C1 segment of cervical spinal cord (tissue), 14 donors: ENCODE data around the gene KIFBP.
A peak's percentile ranks its signal among the peaks of the same experiment; 100 is the strongest.

ENCODE experiments used
- DNase-seq, 14 donors: peaks; one replicate each; lab custom pipeline; 2025; lab: John Stamatoyannopoulos, UW

Gene KIFBP

DNA sequence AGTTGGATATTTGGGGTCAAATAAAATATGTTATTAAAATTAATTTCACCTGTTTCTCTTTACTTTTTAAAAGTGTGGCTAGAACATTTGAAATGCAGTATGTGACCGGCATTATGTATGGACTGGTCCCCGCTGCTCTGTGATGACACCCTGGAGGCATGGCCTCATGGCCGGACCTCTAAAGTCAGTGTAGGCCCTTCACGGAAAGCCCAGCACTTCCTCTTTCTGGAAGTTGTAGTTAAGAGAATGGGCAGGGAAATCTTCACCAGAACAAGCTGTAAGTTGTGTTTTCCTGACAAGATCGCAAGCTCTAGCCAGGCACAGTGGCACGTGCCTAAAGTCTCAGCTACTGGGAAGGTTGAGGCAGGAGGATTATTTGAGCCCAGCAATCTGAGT lies 61.0 kb downstream of the KIFBP start:
- peak in 3 of 14 donors; percentile 13 to 18 (median 17) for DNase-seq

- peak in 7 of 14 donors; percentile 4 to 32 (median 14) for DNase-seq
These were observed 62.7 kb downstream of the KIFBP start for GRCh38 chr10:69051303-69051702.

- DNase-seq, result peak in 6 of 14 donors; percentile 3 to 23 (median 8)
These were observed 63.3 kb downstream of the KIFBP start for GRCh38 chr10:69051710-69052487.

DNA sequence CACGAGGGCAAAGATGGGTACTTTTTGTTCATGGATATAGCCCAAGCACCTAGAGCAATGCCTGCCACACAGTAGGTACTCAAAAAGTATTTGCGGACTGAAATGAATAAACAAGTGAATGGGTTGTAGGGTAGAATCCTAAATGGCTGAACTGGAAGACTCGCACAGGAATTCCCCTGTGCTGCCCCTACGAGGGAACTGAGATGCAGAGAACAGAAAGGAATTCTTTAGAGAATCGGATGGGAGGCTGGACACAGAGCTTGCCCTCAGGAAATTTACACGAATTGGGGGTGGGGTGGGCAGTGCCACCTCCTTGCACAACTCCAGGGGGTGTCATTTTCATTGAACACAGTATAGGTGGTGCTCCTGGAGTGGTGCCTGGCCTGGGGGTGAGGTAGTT lies 64.1 kb downstream of the KIFBP start:
- no peak for DNase-seq

DNA sequence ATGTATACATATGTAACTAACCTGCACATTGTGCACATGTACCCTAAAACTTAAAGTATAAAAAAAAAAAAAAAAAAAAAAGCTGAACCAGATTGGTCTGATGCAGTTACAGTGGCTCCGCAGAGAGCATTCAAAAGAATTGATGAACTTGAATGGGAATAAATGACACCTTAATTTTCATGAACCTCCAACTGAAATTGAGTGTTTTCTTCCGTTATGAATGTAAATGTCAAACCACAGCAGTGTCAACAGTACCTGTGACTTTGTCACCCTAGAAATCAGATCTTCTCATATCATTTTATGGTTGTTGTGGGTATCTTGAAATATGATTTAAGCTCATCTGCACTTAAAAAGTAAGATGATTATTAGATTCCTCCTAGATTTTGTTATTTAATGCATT lies 66.6 kb downstream of the KIFBP start:
- no peak for DNase-seq

GRCh38 chr10:69056129-69056528 lies 67.5 kb downstream of the KIFBP start:
- peak in 5 of 14 donors; percentile 11 to 37 (median 22) for DNase-seq

DNA sequence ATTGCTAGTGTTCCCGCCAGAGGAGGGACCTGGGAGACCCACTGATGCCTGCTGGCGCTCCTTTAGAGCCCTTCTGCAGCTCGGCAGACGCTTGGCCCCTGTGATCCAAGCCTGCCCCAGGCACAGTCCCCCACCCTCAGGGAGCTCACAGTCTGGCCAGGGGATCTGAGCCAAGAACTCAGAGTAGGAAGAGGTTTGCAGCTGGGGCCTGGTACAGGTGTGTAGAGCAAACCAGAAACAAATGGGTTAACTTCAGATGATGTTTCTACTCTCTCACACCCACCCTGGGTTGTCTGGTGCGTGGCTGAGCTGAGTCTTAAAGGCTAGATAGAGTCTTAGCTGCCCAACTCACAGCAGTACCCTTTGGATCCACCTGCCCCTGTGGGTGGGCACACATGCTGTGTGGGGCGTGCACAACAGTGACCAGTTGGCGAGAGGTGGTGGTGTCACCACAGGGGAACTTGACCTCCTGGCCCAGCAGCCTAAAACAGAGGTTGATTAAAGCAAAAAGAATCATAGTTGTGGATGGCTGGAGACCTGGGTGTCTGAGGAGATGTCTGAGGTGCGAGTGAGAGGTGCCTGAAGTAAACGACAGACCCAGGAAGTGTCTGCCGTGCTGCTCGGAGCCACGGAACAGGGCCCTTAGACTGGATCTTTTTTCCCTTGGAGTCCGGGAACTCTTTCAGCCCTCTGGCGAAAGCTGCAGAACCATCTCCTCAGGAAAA lies 68.1 kb downstream of the KIFBP start:
- DNase-seq, result no peak

DNA sequence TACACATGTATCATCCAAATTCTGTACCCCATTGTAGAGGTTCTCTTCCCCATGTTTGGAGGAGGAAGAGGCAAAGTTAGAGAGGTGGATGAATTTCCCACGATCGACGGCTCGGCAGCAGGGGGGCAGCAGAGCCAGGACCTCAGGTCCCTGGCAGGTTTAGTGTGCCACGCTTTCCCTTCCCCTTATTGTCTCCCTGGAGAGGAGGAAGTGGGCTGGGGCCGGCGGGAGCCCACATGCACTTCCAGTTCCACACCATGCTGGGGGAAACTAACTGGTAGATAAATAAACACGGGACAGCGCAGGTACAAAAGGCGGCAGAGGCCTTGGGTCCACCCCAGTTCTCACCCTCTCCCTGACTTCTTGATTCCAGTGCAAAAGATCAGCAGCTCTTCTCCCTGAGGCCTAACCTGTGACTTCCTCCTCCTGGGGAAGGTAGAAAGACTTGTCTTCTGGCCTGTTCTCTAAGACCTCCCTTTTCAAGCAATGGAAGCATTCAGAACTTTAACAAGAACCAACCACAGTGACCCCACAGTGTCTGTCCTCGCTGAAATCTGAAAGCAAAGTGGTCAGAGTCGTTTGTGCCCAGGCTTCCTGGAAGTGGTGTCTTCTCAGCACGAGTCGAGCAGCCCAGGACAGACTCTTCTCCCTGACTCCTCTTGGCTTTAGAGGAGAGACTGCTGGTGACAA lies 68.8 kb downstream of the KIFBP start:
- DNase-seq, result peak in 9 of 14 donors; percentile 9 to 50 (median 39)

DNA sequence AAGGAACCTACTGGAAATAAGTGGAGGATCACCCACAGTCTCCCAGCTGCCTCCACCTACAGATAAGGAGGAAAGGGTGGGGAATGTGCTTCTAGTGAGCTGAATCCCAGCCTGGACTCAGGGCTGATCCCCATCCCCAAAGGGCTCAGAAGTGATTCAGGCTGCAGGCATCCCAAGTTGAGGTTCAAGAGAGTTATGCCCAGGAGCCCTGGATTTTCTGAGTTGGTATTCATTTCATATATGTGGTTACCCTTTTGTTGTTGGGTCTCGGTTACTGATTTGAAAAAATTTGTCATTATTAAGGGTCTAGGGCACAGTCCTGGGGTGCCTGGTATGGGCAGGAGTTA lies 69.3 kb downstream of the KIFBP start:
- no peak for DNase-seq

DNA sequence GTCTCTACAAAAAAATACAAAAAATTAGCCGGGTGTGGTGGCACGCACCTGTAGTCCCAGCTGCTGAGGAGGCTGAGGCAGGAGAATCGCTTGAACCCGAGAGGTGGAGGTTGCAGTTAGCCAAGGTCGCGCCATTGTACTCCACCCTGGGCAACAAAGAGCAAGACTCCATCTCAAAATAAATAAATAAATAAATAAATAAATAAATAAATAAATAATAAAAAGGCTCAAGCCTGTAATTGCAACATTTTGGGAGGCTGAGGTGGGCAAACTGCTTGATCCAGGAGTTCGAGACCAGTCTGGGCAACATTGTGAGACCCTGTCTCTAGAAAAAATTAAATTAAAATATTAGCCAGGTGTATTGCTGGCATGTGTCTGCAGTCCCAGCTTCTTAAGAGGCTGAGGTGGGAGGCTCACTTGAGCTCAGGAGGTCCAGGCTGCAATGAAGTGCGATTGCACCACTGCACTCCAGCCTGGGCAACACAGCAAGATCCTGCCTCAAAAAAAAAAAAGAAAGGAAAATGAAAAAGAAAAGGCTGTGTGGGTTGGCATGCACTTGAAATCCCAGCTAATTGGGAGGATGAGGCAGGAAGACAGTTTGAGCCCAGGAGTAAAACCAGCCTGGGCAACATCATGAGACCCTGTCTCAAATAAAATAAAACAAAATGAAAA lies 71.7 kb downstream of the KIFBP start:
- no peak for DNase-seq

DNA sequence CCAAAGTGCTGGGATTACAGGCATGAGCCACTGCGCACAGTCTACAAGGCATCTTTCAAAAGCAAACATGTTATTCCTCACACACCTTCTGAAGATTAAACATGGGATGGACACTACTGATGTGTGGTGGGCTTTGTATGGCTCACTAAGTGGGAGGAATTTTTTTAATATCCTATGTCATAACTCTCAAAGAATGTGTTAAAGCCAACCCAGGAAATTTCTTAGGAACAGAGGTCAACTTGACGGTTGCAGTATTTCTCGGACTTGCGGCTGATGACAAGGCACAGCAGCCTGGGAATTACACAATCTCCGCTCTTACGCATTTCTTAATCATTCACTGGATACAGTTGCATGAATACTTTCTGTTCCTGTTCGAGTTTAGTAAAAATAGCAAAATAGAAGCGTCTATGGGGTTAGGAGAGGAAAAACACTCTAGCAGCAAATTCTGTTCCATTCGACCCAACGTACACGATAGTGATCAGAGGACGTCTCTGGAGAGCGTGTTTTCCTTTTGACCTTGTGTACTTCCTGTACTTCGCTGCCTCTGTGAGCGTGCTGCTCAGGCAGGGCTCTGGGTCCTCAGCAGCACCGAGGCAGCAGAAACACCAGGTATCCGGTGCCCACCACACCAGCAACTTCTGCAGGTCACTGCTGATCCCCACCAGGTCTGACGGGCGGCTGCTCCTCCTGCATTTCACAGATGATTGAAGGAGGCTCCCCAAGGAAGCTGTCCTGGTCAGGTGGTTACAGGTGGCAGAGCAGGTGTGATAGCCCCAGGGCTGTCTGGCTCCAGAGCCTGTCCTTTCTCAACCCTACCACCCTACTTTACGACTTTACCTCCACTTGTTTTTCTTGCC lies 72.9 kb downstream of the KIFBP start:
- DNase-seq, result peak in 6 of 14 donors; percentile 12 to 52 (median 30)

DNA sequence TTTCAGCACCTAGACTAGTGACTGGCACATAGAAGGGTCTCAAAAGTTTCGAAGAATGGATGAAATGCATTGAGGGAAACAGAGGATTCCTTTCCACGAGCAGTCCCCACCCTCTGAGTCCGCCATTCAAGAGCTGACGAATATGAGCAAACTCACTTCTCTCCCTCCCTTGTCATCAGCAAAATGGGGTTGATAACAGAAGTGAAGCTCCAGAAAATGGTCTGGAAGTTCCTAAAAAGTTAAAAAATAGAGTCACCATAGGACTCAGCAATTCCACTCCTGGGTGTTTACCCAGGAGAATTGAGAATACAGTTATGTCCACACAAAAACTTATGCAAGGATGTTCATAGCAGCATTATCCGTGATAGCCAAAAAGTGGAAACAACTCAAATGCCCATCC lies 74.3 kb downstream of the KIFBP start:
- DNase-seq, result no peak

DNA sequence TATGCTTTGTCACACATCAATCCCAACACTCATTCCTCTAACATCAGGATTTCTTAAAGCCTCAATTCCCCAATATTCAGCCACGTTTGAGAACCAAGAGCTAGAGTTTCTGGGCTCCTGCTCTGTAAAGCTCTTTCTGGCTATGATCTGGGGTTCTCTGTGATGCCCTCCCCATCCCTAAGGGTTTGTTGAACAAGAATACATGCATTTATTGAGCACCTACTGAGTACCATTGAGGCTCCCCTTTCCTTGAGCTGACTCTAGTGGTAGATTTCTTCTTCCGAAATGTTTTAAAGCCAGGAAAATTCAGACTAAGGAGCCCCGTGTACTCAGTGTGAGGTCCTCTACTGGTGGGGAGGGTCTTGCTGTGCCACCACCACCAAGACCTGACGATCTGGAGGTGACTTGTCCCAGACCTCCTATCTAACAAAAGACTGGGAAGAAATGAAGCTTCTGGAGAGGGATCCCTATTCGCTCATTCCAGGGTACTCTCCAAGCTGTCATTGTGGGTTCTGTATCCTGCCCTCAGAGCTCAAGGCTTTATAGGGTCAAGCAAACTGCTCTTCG lies 76.2 kb downstream of the KIFBP start:
- DNase-seq, result no peak

- DNase-seq, result peak in 1 of 14 donors; percentile 12
These were observed 77.1 kb downstream of the KIFBP start for GRCh38 chr10:69065406-69066361.
